Natural killer cell (primary cell): Measurements from ENCODE around the gene CLEC16A. TPM values are rescaled to one million over a fixed set of nuclear protein-coding genes. Genes with fewer than 3 reads are reported as not detected.

ENCODE experiments used
- ATAC-seq, 3 donors: fragments of 150-1000 bp in 2 of 3; fragments of 200-7000 bp in 1 of 3; cut with Tn5 transposase; 1 replicate in 1 of 3; 2 replicates in 2 of 3; pipeline ENCODE4 v1.10.0; 2021; ENCODE audit warnings: mild to moderate bottlenecking in 2 of 3, moderate library complexity in 2 of 3
- DNase-seq, 2 donors: peaks; one replicate each; pipeline versions ENCODE4 v3.0.0 to v3.0.0-alpha.2; 2013 to 2021; ENCODE audit warnings: mixed read lengths in 1 of 2
- H3K27ac ChIP-seq: one replicate; pipeline ENCODE4 v1.5.1; 2013; ENCODE audit warnings: mild to moderate bottlenecking, low read length
- H3K27me3 ChIP-seq: one replicate; pipeline ENCODE4 v1.6.1; 2013; ENCODE audit warnings: low read length; ENCODE audit not compliant: control insufficient read depth, insufficient read depth
- H3K36me3 ChIP-seq: one replicate; pipeline ENCODE4 v1.6.1; 2013; ENCODE audit warnings: low read length; ENCODE audit not compliant: control insufficient read depth, insufficient read depth
- H3K4me1 ChIP-seq: one replicate; pipeline ENCODE4 v1.6.1; 2013; ENCODE audit warnings: low read length; ENCODE audit not compliant: control insufficient read depth, insufficient read depth
- H3K4me3 ChIP-seq: one replicate; pipeline ENCODE4 v1.5.1; 2013; ENCODE audit warnings: low read length
- H3K9me3 ChIP-seq: one replicate; pipeline ENCODE4 v1.6.1; 2013; ENCODE audit warnings: low read length; ENCODE audit not compliant: control insufficient read depth, insufficient read depth
- H3K27ac Mint-ChIP-seq, 2 donors: one replicate each; pipeline ENCODE4 v1.8.0; 2022; ENCODE audit warnings: mild to moderate bottlenecking in 2 of 2, mixed read lengths in 2 of 2, moderate library complexity in 1 of 2
- H3K27me3 Mint-ChIP-seq, 2 donors: one replicate each; pipeline ENCODE4 v1.8.0; 2022; ENCODE audit warnings: low read depth in 2 of 2, mixed read lengths in 2 of 2
- H3K36me3 Mint-ChIP-seq: one replicate; pipeline ENCODE4 v1.8.0; 2022; ENCODE audit warnings: mixed read lengths
- H3K4me1 Mint-ChIP-seq, 2 donors: one replicate each; pipeline ENCODE4 v1.8.0; 2022; ENCODE audit warnings: mixed read lengths in 2 of 2
- H3K4me3 Mint-ChIP-seq: one replicate; pipeline ENCODE4 v1.8.0; 2022; ENCODE audit warnings: mild to moderate bottlenecking, moderate library complexity, mixed read lengths
- H3K9me3 Mint-ChIP-seq, 2 donors: one replicate each; pipeline ENCODE4 v1.8.0; 2022; ENCODE audit warnings: mixed read lengths in 2 of 2
- whole genome bisulfite sequencing: methylation state at CpG from one replicate; pipeline ENCODE4 v1.1.7; 2013; ENCODE audit warnings: missing lambda C conversion rate; ENCODE audit not compliant: insufficient coverage; 5-methylcytosine and 5-hydroxymethylcytosine counted together
- intact Hi-C: fragments of 100-400 bp; cut with micrococcal nuclease; formaldehyde crosslinking; loops from one replicate; pipeline ENCODE4 v1.14.2; 2022
- total RNA-seq, 4 donors: library from RNA; stranded (reverse); fragments of 120-200 nt in 1 of 4; gene quantifications; one replicate each; pipeline versions ENCODE4 v1.2.3 to v1.2.4, GENCODE V29; 2013 to 2022
- TF ChIP-seq, protein P1 (sequence below): fragments of 200-600 bp; IDR thresholded peaks from one replicate; pipeline ENCODE4 v1.8.0; 2022; ENCODE audit warnings: antibody characterized with exemption

Gene CLEC16A
- total RNA-seq, 3 donors from 2014 or later (not counting 1 experiment from before 2014, with no cell fraction given) = 35.9 to 50.5 (median 37.4) TPM

GRCh38 chr16:11193494-11193893, 249.1 kb downstream of the CLEC16A start:
- Histone ChIP-seq H3K27me3 (no peaks in the 10 kb centered on the region), H3K27ac (no peak overlapping the region), H3K4me3 (no peak overlapping the region), H3K36me3 (no peaks in the 10 kb centered on the region), H3K4me1 (no peaks in the 10 kb centered on the region), H3K9me3 (no peaks in the 10 kb centered on the region)
- H3K9me3 Mint-ChIP-seq = no peaks in the 10 kb centered on the region
- intact Hi-C loops = no loop called here
- H3K4me3 Mint-ChIP-seq = no peak overlapping the region
- no peak overlapping the region for H3K27ac Mint-ChIP-seq
- DNase-seq = no peak
- TF ChIP-seq, protein P1, sequence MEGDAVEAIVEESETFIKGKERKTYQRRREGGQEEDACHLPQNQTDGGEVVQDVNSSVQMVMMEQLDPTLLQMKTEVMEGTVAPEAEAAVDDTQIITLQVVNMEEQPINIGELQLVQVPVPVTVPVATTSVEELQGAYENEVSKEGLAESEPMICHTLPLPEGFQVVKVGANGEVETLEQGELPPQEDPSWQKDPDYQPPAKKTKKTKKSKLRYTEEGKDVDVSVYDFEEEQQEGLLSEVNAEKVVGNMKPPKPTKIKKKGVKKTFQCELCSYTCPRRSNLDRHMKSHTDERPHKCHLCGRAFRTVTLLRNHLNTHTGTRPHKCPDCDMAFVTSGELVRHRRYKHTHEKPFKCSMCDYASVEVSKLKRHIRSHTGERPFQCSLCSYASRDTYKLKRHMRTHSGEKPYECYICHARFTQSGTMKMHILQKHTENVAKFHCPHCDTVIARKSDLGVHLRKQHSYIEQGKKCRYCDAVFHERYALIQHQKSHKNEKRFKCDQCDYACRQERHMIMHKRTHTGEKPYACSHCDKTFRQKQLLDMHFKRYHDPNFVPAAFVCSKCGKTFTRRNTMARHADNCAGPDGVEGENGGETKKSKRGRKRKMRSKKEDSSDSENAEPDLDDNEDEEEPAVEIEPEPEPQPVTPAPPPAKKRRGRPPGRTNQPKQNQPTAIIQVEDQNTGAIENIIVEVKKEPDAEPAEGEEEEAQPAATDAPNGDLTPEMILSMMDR = no peak
- peaks cover 0 to 6% of the 10 kb centered on the region in 2 donors for H3K4me1 Mint-ChIP-seq
- ATAC-seq = no peak
- no peaks in the 10 kb centered on the region for H3K36me3 Mint-ChIP-seq
- no peaks in the 10 kb centered on the region for H3K27me3 Mint-ChIP-seq

DNA sequence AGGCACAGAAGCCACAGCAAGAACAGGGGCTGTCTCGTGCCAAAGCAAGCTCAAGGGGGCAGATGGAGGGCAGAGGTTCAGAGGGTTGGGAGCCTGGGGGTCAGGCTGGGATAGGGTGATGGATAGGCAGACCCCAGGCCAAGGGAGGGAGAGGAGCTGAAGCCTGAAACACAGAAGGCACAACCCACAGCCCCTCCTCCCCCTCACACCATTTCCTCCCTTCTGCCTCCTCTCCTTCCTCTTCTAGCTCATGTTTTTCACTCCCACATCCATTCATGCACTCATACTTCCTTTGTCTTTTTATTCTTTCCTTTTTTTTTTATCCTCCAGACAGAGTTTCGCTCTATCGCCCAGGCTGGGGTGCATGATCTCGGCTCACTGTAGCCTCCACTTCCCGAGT, 250.5 kb downstream of the CLEC16A start:
- H3K27me3 ChIP-seq = no peaks in the 10 kb centered on the region
- no peaks in the 10 kb centered on the region for H3K36me3 ChIP-seq
- Mint-ChIP-seq H3K4me3 (no peak overlapping the region), H3K36me3 (no peaks in the 10 kb centered on the region), H3K9me3 (no peaks in the 10 kb centered on the region), H3K27me3 (no peaks in the 10 kb centered on the region), H3K4me1 (peaks cover 0 to 6% of the 10 kb centered on the region in 2 donors), H3K27ac (no peak overlapping the region)
- peaks cover 6% of the 10 kb centered on the region for H3K4me1 ChIP-seq
- TF ChIP-seq, protein P1 = no peak
- no peaks in the 10 kb centered on the region for H3K9me3 ChIP-seq
- WGBS = 89% methylated on average over 5 of the region's 5 CpGs
- H3K27ac ChIP-seq = no peak overlapping the region
- ATAC-seq (no peak), DNase-seq (no peak)
- H3K4me3 ChIP-seq = no peak overlapping the region
- intact Hi-C loops = no loop called here

DNA sequence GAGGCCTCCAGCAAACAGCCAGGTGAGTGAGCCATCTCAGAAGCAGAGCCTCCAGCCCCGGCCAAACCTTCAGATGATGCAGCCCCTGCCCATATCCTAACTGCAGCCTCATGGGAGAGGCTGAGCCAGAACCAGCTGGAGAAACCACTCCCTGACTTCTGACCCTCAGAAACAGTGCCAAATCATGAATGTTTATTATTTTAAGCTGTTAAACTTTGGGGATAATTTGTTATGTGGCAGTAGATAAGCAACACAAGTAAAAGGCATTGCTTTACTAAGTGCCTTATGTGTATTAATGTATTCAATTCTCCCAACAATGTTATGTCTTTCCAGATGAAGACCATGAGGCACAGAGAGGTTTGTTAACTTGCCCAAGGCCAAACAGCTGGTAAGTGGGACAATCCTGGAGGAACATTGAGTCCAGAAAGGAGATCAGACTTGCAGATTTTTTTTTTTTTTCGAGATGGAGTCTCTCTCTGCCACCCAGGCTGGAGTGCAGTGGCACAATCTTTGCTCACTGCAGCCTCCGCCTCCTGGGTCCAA, 252.0 kb downstream of the CLEC16A start:
- Mint-ChIP-seq H3K9me3 (no peaks in the 10 kb centered on the region), H3K4me1 (peaks cover 0 to 7% of the 10 kb centered on the region in 2 donors), H3K4me3 (no peak overlapping the region), H3K36me3 (no peaks in the 10 kb centered on the region), H3K27me3 (peaks cover 0 to under 1% of the 10 kb centered on the region in 2 donors), H3K27ac (no peak overlapping the region)
- Histone ChIP-seq H3K36me3 (no peaks in the 10 kb centered on the region), H3K4me1 (peaks cover 6% of the 10 kb centered on the region), H3K4me3 (no peak overlapping the region), H3K27ac (no peak overlapping the region), H3K9me3 (no peaks in the 10 kb centered on the region), H3K27me3 (no peaks in the 10 kb centered on the region)
- intact Hi-C loops = no loop called here
- WGBS = 67% methylated on average over 3 of the region's 3 CpGs
- TF ChIP-seq, protein P1 = no peak
- ATAC-seq (no peak), DNase-seq (no peak)

DNA sequence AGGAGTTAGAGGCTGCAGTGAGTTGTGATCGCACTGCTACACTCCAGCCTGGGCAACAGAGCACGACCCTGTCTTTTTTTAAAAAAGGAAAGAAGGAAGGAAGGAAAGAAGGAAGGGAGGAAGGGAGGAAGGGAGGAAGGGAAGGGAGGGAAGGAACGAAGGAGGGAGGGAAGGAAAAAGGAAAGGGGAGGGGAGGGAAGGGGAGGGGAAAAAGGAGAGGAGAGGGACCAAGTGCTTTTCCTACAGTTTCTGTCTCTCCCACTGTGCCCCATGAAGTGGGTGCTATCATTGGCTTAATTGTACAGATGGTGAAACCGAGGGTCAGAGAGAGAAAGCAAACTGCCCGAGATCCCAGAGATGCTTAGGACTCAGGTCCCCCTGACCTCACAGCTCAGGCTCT, 254.0 kb downstream of the CLEC16A start:
- H3K27ac Mint-ChIP-seq = no peak overlapping the region
- Histone ChIP-seq H3K36me3 (no peaks in the 10 kb centered on the region), H3K27me3 (no peaks in the 10 kb centered on the region), H3K4me3 (no peak overlapping the region), H3K9me3 (no peaks in the 10 kb centered on the region), H3K4me1 (peaks cover 16% of the 10 kb centered on the region), H3K27ac (no peak overlapping the region)
- peaks cover 0 to 8% of the 10 kb centered on the region in 2 donors for H3K27me3 Mint-ChIP-seq
- TF ChIP-seq, protein P1 = no peak
- no peaks in the 10 kb centered on the region for H3K9me3 Mint-ChIP-seq
- 83% methylated on average over 5 of the region's 5 CpGs for WGBS
- intact Hi-C loops = no loop called here
- DNase-seq (no peak), ATAC-seq (no peak)
- no peaks in the 10 kb centered on the region for H3K36me3 Mint-ChIP-seq
- peaks cover 0 to 15% of the 10 kb centered on the region in 2 donors for H3K4me1 Mint-ChIP-seq
- no peak overlapping the region for H3K4me3 Mint-ChIP-seq
